ENCODE measurements around the gene KCNJ3. TPM values are rescaled to one million over a fixed set of nuclear protein-coding genes. Genes with fewer than 3 reads are reported as not detected.

Gene KCNJ3
- total RNA-seq, 2 donors from 2014 or later: not detected

DNA sequence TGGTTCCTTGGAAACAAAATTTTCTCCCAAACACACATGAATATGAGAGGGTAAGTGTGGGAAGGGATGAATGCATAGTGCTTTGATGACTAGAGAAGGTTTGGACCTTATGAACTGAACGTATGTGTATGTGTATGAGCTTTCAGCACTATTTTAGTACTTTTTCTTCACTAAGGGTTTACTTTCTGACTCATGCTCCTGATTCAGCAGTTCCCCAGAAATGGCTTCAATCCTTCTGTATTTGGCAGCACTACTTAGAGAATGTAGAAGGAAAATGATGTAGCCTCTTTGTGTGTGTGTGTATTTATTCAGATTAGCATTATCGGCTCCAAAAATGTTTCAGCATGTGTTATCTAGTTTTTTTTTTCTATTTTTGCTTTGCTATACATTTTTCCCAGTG is 22.2 kb downstream of the KCNJ3 start:
- DNase-seq (no peak), ATAC-seq (no peak)
- H3K9me3 ChIP-seq (ENCODE audit: control insufficient read depth, low read length, poor library complexity, severe bottlenecking): no peaks in the 10 kb centered on the region
- no peak overlapping the region for H3K4me3 Mint-ChIP-seq
- H3K4me1 Mint-ChIP-seq: no peaks in the 10 kb centered on the region
- no peaks in the 10 kb centered on the region for H3K36me3 Mint-ChIP-seq (ENCODE audit: low read depth)
- H3K27ac Mint-ChIP-seq: no peak overlapping the region
- no peaks in the 10 kb centered on the region for H3K27me3 Mint-ChIP-seq

DNA sequence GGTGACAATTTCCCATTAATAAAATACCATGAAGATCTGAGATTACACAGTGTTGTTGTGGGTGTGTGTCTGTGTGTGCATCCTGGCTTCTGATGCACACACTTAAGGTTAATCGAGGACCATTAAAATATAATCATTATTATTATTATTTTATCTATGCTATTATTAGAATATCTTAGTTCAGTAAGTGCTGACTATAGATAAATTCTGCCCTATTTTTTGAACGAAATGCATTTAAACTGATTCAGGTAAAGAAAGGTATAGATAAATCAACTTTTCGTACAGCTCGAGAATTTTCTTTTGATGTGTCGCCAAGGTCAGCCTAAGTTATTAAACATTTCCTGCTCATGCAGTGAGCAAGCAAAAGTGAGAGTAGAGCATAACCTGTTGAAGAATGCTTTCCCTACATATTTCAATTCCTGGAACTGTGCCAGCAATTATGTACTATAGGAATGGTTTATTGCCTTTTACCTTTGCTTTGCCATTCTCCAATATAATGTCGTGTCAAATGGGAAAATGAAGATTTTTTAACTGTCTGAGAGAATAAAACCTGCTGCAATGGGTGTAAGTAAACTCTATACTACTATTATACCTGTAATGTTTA is 25.8 kb downstream of the KCNJ3 start:
- no peaks in the 10 kb centered on the region for H3K9me3 ChIP-seq (ENCODE audit: control insufficient read depth, low read length, poor library complexity, severe bottlenecking)
- Mint-ChIP-seq H3K27ac (no peak overlapping the region), H3K4me3 (no peak overlapping the region), H3K4me1 (no peaks in the 10 kb centered on the region), H3K36me3 (ENCODE audit: low read depth) (no peaks in the 10 kb centered on the region), H3K27me3 (no peaks in the 10 kb centered on the region)
- no peak for DNase-seq
- ATAC-seq: no peak

DNA sequence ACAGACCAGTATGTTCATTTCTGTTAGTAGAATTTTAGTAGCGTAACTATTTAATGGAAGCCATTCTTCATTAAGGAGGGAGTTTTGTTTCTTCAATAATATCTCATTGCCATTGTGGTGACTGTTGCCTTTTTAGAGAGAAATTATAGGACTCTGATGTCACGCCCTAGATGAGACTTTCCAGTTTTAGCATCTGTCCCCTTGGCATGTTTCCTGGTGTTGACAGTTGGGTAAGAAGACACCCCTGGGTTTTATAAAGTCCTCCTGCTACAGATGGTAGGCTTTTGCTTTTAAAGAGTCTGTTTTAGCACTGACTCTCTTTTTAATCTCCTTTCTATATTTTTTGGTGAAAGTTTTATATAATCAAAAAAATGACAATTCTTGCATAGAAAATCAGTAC is 41.9 kb downstream of the KCNJ3 start:
- ATAC-seq: no peak
- Mint-ChIP-seq H3K4me3 (no peak overlapping the region), H3K27ac (no peak overlapping the region), H3K27me3 (no peaks in the 10 kb centered on the region), H3K4me1 (no peaks in the 10 kb centered on the region), H3K36me3 (ENCODE audit: low read depth) (no peaks in the 10 kb centered on the region)
- DNase-seq: no peak
- no peaks in the 10 kb centered on the region for H3K9me3 ChIP-seq (ENCODE audit: control insufficient read depth, low read length, poor library complexity, severe bottlenecking)

DNA sequence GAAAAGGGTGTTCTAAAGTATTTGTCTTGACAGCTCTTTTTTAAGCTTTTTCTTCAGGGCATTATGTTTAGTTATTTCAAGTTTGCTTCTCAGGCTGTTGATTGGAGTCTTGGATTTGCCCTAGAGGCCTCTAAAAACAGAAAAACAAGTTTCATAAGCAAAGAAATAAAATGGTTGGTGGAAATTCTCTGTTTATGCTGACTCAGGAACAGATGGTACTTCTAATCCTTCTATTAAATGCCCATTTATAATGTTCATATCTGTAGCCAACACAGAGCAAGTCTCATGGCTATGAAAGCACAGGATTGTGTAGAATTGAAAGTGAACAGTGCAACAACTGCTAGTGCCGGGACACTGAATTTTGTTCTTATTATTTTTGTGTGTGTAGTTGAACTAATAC is 60.4 kb downstream of the KCNJ3 start:
- Mint-ChIP-seq H3K27me3 (no peaks in the 10 kb centered on the region), H3K4me1 (no peaks in the 10 kb centered on the region), H3K27ac (no peak overlapping the region), H3K4me3 (no peak overlapping the region), H3K36me3 (ENCODE audit: low read depth) (no peaks in the 10 kb centered on the region)
- H3K9me3 ChIP-seq (ENCODE audit: control insufficient read depth, low read length, poor library complexity, severe bottlenecking): no peaks in the 10 kb centered on the region
- DNase-seq (no peak), ATAC-seq (no peak)

DNA sequence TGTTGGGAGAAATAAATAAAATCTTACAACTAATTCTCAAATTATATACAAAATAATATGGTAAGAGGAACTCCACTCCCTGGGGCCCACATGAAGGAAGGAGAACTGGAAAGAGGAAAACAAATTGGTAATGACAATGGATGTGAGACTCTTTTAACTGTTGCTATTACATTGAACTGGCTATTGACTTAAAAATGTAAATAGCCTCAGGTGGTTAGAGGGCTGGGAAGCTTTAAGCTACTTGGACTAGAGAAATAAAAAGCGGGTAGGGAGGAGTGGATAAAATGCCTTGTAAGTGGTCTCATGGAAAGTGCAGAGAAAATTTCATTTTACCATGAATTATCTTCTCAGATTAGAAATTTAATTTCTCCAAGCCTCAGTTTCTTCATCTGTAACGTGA is 64.1 kb downstream of the KCNJ3 start:
- no peak for DNase-seq
- Mint-ChIP-seq H3K27ac (no peak overlapping the region), H3K27me3 (no peaks in the 10 kb centered on the region), H3K4me1 (no peaks in the 10 kb centered on the region), H3K4me3 (no peak overlapping the region), H3K36me3 (ENCODE audit: low read depth) (no peaks in the 10 kb centered on the region)
- no peaks in the 10 kb centered on the region for H3K9me3 ChIP-seq (ENCODE audit: control insufficient read depth, low read length, poor library complexity, severe bottlenecking)
- no peak for ATAC-seq

DNA sequence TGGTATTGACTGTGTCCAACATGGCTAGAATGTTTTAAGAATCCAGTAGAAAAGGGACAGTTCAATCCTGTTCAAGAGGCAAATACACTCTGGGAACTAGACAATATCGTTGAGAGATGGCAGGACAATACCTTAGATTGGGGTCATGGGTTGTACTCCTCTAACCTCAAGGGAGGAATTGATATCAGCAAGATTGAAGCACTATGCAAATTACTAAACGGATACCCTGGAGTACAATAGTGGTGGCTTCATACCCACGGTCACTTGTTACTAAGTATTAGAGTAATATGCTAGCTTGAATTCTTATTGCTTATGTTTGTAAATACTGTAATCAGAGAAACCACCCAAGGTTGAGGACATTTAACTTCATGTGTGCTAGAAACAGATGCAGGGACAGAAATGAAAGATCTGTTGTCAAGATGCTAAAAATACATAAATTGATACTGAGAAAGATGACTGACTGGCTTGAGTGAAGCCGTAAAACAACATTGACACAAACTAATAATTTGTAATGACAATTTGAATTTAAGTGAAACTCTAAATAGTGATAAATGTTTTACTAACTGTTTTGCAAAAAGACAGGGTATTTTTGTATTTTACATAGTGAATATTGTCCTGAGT is 73.3 kb downstream of the KCNJ3 start:
- Mint-ChIP-seq H3K4me1 (no peaks in the 10 kb centered on the region), H3K4me3 (no peak overlapping the region), H3K36me3 (ENCODE audit: low read depth) (peaks cover 2% of the 10 kb centered on the region), H3K27ac (no peak overlapping the region), H3K27me3 (no peaks in the 10 kb centered on the region)
- H3K9me3 ChIP-seq (ENCODE audit: control insufficient read depth, low read length, poor library complexity, severe bottlenecking): no peaks in the 10 kb centered on the region
- ATAC-seq: no peak
- DNase-seq: no peak

DNA sequence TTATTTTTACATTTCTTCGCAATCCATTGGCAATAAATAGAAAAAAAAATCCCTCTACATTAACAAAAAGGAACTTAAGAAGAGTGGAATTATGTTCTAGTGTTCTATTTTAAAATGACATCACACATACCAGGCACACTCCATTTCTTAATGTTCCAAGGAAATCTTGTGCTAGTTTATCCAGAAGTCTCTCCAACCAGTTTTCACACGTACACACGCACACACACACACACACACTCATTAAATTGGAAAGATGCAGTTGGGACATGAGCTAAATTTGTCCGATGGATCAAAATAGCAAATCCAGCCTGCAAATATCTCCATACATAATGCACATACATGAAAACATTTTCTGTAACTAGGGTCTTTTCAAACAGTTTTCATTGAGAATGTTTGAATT is 78.3 kb downstream of the KCNJ3 start:
- DNase-seq (no peak), ATAC-seq (no peak)
- Mint-ChIP-seq H3K4me1 (no peaks in the 10 kb centered on the region), H3K36me3 (ENCODE audit: low read depth) (no peaks in the 10 kb centered on the region), H3K4me3 (no peak overlapping the region), H3K27me3 (no peaks in the 10 kb centered on the region), H3K27ac (no peak overlapping the region)
- no peaks in the 10 kb centered on the region for H3K9me3 ChIP-seq (ENCODE audit: control insufficient read depth, low read length, poor library complexity, severe bottlenecking)

DNA sequence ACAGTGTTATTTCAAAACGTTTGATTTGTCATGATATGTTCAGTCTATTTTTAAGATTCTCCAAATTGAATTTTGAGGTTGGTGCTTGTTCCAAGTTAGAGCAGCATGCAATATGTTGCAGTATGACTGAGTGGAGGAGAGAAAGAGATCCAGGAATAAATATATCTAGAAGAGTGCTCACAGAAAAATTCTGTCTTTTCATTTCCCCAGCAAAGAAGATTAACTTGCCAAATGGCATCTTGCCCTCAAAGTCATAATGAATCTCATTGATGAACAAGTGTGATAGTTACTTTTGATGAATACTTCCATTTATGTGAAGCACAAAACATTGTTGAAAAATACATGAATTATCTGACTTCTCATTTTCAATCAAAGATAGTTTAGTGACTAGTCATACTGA is 95.9 kb downstream of the KCNJ3 start:
- ATAC-seq: no peak
- H3K4me3 Mint-ChIP-seq: no peak overlapping the region

DNA sequence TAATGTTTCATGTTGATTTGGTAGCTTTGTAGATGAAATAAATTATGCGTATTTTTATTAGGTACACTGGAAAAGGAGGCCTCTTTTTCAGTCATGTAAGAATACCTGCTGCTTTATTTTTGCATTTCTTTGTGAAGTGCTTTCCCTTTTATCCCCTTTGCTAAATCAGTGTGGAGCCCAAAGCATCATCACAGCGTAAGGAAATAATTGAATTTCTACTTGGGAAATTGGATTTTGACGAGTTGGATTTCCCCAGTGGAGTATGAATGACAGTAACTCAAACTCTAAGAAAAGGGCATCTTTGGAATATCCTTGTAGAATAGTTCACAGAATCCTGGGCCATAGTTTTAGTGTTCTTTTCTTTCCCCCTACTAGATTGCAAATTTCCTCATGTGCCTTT is 97.2 kb downstream of the KCNJ3 start:
- no peak for DNase-seq
- H3K27ac Mint-ChIP-seq: no peak overlapping the region
- no peaks in the 10 kb centered on the region for H3K9me3 ChIP-seq (ENCODE audit: control insufficient read depth, low read length, poor library complexity, severe bottlenecking)
- no peaks in the 10 kb centered on the region for H3K4me1 Mint-ChIP-seq
- H3K36me3 Mint-ChIP-seq (ENCODE audit: low read depth): no peaks in the 10 kb centered on the region
- no peaks in the 10 kb centered on the region for H3K27me3 Mint-ChIP-seq
- no peak for ATAC-seq
- H3K4me3 Mint-ChIP-seq: no peak overlapping the region

More for the DNA sequence above, 95.9 kb downstream of the KCNJ3 start:
- Mint-ChIP-seq H3K27ac (no peak overlapping the region), H3K36me3 (ENCODE audit: low read depth) (no peaks in the 10 kb centered on the region), H3K27me3 (no peaks in the 10 kb centered on the region), H3K4me1 (no peaks in the 10 kb centered on the region)
- H3K9me3 ChIP-seq (ENCODE audit: control insufficient read depth, low read length, poor library complexity, severe bottlenecking): no peaks in the 10 kb centered on the region
- no peak for DNase-seq

DNA sequence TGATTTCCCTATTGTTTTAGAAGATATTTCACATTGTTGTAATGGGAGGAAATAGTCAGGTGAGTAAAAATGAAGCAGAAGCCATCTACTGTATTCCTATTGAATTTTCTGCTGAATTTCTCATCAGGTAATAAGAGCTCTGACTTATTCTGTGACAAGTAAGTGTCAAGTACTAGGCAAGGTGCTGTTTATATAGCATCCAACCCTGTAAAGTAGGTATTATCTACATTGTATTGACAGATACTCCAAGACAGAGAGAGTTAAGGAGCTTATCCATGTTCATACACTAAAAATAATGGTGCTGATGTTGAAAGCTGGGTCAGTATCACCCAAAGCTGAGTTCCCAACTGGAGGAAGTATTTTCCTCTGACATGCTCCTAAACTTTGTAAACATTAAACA is 106.0 kb downstream of the KCNJ3 start:
- no peaks in the 10 kb centered on the region for H3K4me1 Mint-ChIP-seq
- H3K36me3 Mint-ChIP-seq (ENCODE audit: low read depth): no peaks in the 10 kb centered on the region
- H3K9me3 ChIP-seq (ENCODE audit: control insufficient read depth, low read length, poor library complexity, severe bottlenecking): no peaks in the 10 kb centered on the region
- ATAC-seq: no peak
- no peak for DNase-seq
- no peak overlapping the region for H3K4me3 Mint-ChIP-seq
- no peaks in the 10 kb centered on the region for H3K27me3 Mint-ChIP-seq
- H3K27ac Mint-ChIP-seq: no peak overlapping the region

DNA sequence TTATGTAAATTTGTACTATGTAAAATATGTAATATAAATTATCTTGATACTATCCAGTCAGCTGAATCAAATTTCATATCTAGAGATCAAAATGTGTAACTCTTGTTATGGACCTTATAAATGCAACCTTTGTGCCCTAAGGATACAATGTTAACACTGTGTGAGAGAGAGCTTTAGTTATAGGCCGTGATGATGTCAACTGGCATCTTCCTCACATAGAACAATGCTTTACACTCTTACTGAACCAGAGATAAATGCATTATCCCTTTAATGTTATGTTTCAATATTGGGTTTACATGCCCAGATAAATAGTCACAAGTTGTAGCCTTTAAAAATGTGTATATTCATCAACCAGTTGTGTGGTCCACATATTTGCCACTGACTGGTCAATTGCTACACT is 115.1 kb downstream of the KCNJ3 start:
- H3K4me1 Mint-ChIP-seq: no peaks in the 10 kb centered on the region
- no peaks in the 10 kb centered on the region for H3K36me3 Mint-ChIP-seq (ENCODE audit: low read depth)
- no peak overlapping the region for H3K27ac Mint-ChIP-seq
- H3K4me3 Mint-ChIP-seq: no peak overlapping the region
- DNase-seq (no peak), ATAC-seq (no peak)
- peaks cover 3% of the 10 kb centered on the region for H3K9me3 ChIP-seq (ENCODE audit: control insufficient read depth, low read length, poor library complexity, severe bottlenecking)
- no peaks in the 10 kb centered on the region for H3K27me3 Mint-ChIP-seq

DNA sequence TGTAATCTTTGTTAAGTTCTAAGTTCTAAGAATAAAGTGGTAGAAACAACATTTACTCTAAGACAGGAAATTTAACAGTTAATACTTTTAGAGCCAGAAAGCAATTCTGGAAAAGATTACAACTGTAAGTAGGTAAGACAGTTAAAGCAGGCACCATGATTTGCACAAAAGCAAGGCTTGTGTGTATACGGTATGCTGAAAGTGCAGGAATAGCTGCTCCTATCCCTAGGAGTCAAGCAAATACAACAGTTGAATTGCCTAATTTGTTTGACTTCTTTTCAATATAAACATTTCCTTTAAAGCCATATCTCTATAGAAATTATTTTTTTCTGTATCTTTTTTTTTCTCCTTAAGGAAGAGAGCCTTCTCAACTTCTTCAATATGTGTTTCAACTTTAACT is 116.4 kb downstream of the KCNJ3 start:
- Mint-ChIP-seq H3K27me3 (no peaks in the 10 kb centered on the region), H3K27ac (no peak overlapping the region), H3K36me3 (ENCODE audit: low read depth) (no peaks in the 10 kb centered on the region), H3K4me1 (no peaks in the 10 kb centered on the region), H3K4me3 (no peak overlapping the region)
- H3K9me3 ChIP-seq (ENCODE audit: control insufficient read depth, low read length, poor library complexity, severe bottlenecking): peaks cover 3% of the 10 kb centered on the region
- ATAC-seq (no peak), DNase-seq (no peak)

DNA sequence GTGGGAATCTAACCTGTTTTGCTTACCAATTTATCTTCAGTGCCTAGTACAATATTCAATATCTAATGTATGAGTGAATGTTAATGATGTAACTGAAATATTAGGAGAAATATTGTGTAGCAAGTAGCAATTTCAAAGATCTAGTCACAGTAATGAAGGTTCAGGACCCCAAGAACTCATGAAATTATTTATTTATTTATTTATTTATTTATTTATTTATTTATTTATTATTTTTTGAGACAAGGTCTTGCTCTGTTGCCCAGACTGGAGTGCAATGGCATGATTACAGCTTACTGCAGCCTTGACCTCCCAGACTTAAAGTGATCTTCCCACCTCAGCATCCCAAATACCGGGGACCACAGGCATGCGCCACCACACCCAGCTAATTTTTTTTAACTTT is 126.9 kb downstream of the KCNJ3 start:
- ATAC-seq: no peak
- H3K4me1 Mint-ChIP-seq: no peaks in the 10 kb centered on the region

DNA sequence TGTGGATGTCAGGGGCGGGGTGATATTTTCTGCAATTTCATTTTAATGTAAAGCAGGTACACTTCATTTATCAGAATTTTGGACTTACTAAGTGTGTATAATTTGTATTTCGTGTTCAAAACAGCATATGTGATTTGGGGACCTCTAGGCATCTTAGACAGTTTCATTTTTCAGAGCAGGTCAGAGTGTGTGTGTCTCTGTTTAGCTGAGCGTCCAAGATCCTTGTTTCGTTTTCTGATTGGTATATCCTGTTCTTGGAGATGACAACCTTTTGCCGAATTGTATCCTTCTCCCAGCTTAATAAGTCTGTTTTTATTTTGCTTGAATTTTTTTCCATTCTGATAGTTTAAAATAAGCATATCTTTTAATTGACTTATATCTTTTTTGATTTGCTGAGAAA is 128.3 kb downstream of the KCNJ3 start:
- no peaks in the 10 kb centered on the region for H3K9me3 ChIP-seq (ENCODE audit: control insufficient read depth, low read length, poor library complexity, severe bottlenecking)
- no peaks in the 10 kb centered on the region for H3K4me1 Mint-ChIP-seq
- H3K36me3 Mint-ChIP-seq (ENCODE audit: low read depth): no peaks in the 10 kb centered on the region
- H3K27me3 Mint-ChIP-seq: no peaks in the 10 kb centered on the region
- no peak for DNase-seq
- no peak overlapping the region for H3K4me3 Mint-ChIP-seq
- H3K27ac Mint-ChIP-seq: no peak overlapping the region
- ATAC-seq: no peak

More for the DNA sequence above, 126.9 kb downstream of the KCNJ3 start:
- Mint-ChIP-seq H3K27ac (no peak overlapping the region), H3K4me3 (no peak overlapping the region), H3K36me3 (ENCODE audit: low read depth) (no peaks in the 10 kb centered on the region), H3K27me3 (no peaks in the 10 kb centered on the region)
- DNase-seq: no peak
- no peaks in the 10 kb centered on the region for H3K9me3 ChIP-seq (ENCODE audit: control insufficient read depth, low read length, poor library complexity, severe bottlenecking)
